ENCODE measurements around the gene ZNF346. TPM values are rescaled to one million over a fixed set of nuclear protein-coding genes. Genes with fewer than 3 reads are reported as not detected.

ZNF346 gene
- total and polyA plus RNA-seq, 12 donors = 4.8 to 11.0 (median 7.9) TPM

DNA sequence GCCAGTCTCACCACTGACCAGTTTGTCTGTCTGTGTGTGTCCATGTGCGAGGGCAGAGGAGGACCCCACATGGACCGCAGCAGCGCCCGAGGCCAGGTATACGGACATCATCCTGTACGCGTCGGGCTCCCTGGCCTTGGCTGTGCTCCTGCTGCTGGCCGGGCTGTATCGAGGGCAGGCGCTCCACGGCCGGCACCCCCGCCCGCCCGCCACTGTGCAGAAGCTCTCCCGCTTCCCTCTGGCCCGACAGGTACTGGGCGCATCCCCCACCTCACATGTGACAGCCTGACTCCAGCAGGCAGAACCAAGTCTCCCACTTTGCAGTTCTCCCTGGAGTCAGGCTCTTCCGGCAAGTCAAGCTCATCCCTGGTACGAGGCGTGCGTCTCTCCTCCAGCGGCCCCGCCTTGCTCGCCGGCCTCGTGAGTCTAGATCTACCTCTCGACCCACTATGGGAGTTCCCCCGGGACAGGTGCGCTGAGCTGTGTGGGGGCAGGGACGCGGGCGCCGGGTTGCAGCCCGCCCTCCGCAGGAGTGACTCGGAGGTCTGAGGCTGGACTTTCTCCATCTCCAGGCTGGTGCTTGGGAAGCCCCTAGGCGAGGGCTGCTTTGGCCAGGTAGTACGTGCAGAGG lies 70.7 kb downstream of the ZNF346 start:
- no peak for ATAC-seq
- no peak for TF ChIP-seq CTCF (IDR thresholded peaks at IDR 0.05)
- peaks cover 9 to 42% (median 30%) of the 10 kb centered on the region in 9 donors for H3K4me1 ChIP-seq
- WGBS, 2 donors = 94 to 96% methylated on average over 40 of the region's 40 CpGs
- H3K4me3 ChIP-seq = no peak overlapping the region
- H3K9me3 ChIP-seq = no peaks in the 10 kb centered on the region
- H3K36me3 ChIP-seq = no peaks in the 10 kb centered on the region
- H3K27ac ChIP-seq = no peak overlapping the region
- peaks cover 0 to 4% (median 0%) of the 10 kb centered on the region in 7 donors for H3K27me3 ChIP-seq
- intact Hi-C loops (cut with DNase I) = no loop called here
- no peak for DNase-seq

DNA sequence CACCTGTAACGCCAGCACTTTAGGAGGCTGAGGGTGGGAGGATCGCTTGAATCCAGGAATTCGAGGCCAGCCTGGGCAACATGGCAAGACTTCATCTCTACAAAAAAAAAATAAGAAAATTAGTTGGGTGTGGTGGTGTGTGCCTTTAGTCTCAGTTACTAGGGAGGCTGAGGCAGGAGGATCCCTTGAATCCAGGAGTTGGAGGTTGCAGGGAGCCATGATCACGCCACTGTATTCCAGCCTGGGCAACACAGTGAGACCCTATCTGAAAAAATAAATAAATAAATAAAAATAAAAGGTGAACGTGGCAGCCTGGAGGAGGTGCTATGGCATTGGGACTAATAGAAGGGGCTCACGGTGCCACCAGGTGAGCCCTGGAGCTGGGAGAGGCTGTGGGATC lies 71.3 kb downstream of the ZNF346 start:
- Histone ChIP-seq H3K36me3 (no peaks in the 10 kb centered on the region), H3K4me3 (no peak overlapping the region), H3K9me3 (no peaks in the 10 kb centered on the region), H3K27me3 (peaks cover 0 to 3% (median 0%) of the 10 kb centered on the region in 7 donors), H3K27ac (peak overlapping the region in 1 of 10 donors; percentile 58), H3K4me1 (peaks cover 9 to 43% (median 25%) of the 10 kb centered on the region in 9 donors)
- intact Hi-C loops (cut with DNase I) = no loop called here
- WGBS, 2 donors = 93 to 96% methylated on average over 6 of the region's 6 CpGs
- ATAC-seq (no peak), DNase-seq (no peak)
- no peak for TF ChIP-seq CTCF (IDR thresholded peaks at IDR 0.05)

DNA sequence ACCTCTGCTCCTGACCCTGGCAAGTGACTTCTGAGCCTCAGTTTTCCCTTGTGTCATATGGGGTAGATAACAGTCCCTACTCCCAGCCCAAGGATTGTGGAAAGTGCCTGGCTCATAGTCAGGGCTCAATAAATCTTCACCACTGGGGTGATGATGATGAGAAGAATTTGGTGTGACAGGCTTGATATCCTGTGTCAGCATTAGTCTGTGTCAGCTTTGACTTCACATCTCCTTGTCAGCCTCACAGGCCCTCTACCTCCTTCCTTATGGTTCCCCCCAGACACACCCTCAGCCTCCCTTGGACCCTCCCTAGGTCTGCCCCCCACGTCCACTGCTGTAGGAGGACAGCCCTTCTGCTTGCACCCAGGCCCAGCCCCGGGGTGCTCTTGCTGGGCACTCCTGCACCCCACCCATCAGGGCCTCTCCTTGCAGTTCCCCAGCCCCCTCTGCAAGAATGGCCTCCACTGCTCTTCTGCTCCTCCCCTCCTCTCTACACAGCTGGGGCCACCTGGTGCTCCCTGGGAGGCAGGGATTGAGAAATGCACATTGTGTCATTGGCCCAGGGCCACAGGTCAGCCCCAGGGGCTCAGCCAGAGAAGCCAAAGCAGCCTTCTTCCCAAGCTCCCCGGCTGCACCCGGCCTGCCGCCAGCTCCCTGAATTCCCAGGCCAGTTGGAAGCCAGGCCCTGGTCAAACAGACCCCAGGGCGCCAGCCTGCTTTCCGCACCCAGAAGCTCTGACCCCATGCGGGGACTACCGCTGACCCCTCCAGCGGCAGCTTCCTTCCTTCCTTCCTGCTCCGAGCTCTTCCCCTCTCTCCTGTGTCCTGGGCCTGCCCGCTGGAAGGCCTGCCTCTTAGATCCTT lies 72.0 kb downstream of the ZNF346 start:
- no peak for TF ChIP-seq CTCF (IDR thresholded peaks at IDR 0.05)
- 42 to 62% methylated on average over 12 of the region's 12 CpGs for WGBS, 2 donors
- H3K4me1 ChIP-seq = peaks cover 9 to 39% (median 18%) of the 10 kb centered on the region in 9 donors
- H3K36me3 ChIP-seq = no peaks in the 10 kb centered on the region
- no peaks in the 10 kb centered on the region for H3K9me3 ChIP-seq
- H3K27me3 ChIP-seq = peaks cover 0 to 3% (median 0%) of the 10 kb centered on the region in 7 donors
- intact Hi-C loops (cut with DNase I) = no loop called here
- DNase-seq = peak; percentile 87 to 88
- peak; percentile 71 to 89 (median 84) for ATAC-seq
- H3K27ac ChIP-seq = peak overlapping the region in 6 of 10 donors; percentile 11 to 58 (median 22)
- no peak overlapping the region for H3K4me3 ChIP-seq

- Histone ChIP-seq H3K4me3 (no peak overlapping the region), H3K4me1 (peaks cover 7 to 36% (median 17%) of the 10 kb centered on the region in 9 donors), H3K27ac (peak overlapping the region in 4 of 10 donors; percentile 11 to 58 (median 30)), H3K9me3 (no peaks in the 10 kb centered on the region), H3K27me3 (peaks cover 0 to 2% (median 0%) of the 10 kb centered on the region in 7 donors), H3K36me3 (no peaks in the 10 kb centered on the region)
- 74 to 84% methylated on average over 28 of the region's 28 CpGs for WGBS, 2 donors
- no peak for ATAC-seq
- DNase-seq = no peak
- intact Hi-C loops (cut with DNase I) = no loop called here
- no peak for TF ChIP-seq CTCF (IDR thresholded peaks at IDR 0.05)
Observed at GRCh38 chr5:177095088-177095669, 72.7 kb downstream of the ZNF346 start.
